ENCODE measurements around the gene FHL1.

- TF ChIP-seq POLR2A (IDR thresholded peaks at IDR 0.05; ENCODE audit: low read depth, low read length): no peak
- no peak for TF ChIP-seq CTCF (conservative IDR thresholded peaks at IDR 0.05; ENCODE audit: low read depth, low read length)
- TF ChIP-seq FOS (IDR thresholded peaks at IDR 0.05; ENCODE audit: low read depth, low read length): no peak
- TF ChIP-seq RCOR1 (IDR thresholded peaks at IDR 0.05; ENCODE audit: insufficient replicate concordance, low read length): no peak
- no peak for TF ChIP-seq USF2 (IDR thresholded peaks at IDR 0.05; ENCODE audit: low read depth, low read length)
- TF ChIP-seq BHLHE40 (IDR thresholded peaks at IDR 0.05; ENCODE audit: low read depth, low read length): no peak
- no peak for TF ChIP-seq MAFK (IDR thresholded peaks at IDR 0.05; ENCODE audit: low read depth, low read length)
- no peak for TF ChIP-seq RAD21 (IDR thresholded peaks at IDR 0.05; ENCODE audit: low read length)
- no peak for TF ChIP-seq SMC3 (IDR thresholded peaks at IDR 0.05; ENCODE audit: low read depth, low read length)
- TF ChIP-seq MXI1 (IDR thresholded peaks at IDR 0.05; ENCODE audit: borderline replicate concordance, low read depth, low read length): no peak
- TF ChIP-seq CHD1 (IDR thresholded peaks at IDR 0.05; ENCODE audit: low read depth, low read length): no peak
These were observed 4.7 kb upstream of the FHL1 start for GRCh38 chrX:136142592-136142991.
